Liver (tissue), 9 donors: ENCODE data around the gene DGKE. TPM values are rescaled to one million over a fixed set of nuclear protein-coding genes. Genes with fewer than 3 reads are reported as not detected.

ENCODE experiments used
- DNase-seq: peaks from one replicate; pipeline ENCODE4 v3.0.0-alpha.2; 2017; ENCODE audit warnings: low spot score
- H3K27ac ChIP-seq, 2 donors: one replicate each; pipeline ENCODE4 v1.7.0; 2013; ENCODE audit warnings: inconsistent platforms in 2 of 2, low read length in 2 of 2, control low read depth in 1 of 2, low read depth in 1 of 2, mild to moderate bottlenecking in 1 of 2
- H3K27me3 ChIP-seq, 4 donors: one replicate each; pipeline versions ENCODE4 v1.6.1 to v1.7.0; 2013; ENCODE audit warnings: low read length in 3 of 4, inconsistent platforms in 1 of 4, mild to moderate bottlenecking in 1 of 4, moderate library complexity in 1 of 4; ENCODE audit not compliant: control insufficient read depth in 4 of 4, insufficient read depth in 4 of 4
- H3K36me3 ChIP-seq, 4 donors: one replicate each; pipeline versions ENCODE4 v1.6.1 to v1.7.0; 2013; ENCODE audit warnings: low read length in 3 of 4, mild to moderate bottlenecking in 3 of 4, low read depth in 1 of 4, moderate library complexity in 1 of 4; ENCODE audit not compliant: control insufficient read depth in 4 of 4, insufficient read depth in 3 of 4
- H3K4me1 ChIP-seq, 4 donors: one replicate each; pipeline versions ENCODE4 v1.6.1 to v1.7.0; 2013; ENCODE audit warnings: low read length in 3 of 4, mild to moderate bottlenecking in 3 of 4, moderate library complexity in 1 of 4; ENCODE audit not compliant: control insufficient read depth in 4 of 4, insufficient read depth in 4 of 4
- H3K4me3 ChIP-seq, 3 donors: one replicate each; pipeline versions ENCODE4 v1.6.1 to v1.7.0; 2013; ENCODE audit warnings: low read length in 3 of 3, control low read depth in 1 of 3, low read depth in 1 of 3, mild to moderate bottlenecking in 1 of 3
- H3K9ac ChIP-seq, 2 donors: one replicate each; pipeline ENCODE4 v1.7.0; 2013; ENCODE audit warnings: low read length in 2 of 2, mild to moderate bottlenecking in 2 of 2, moderate library complexity in 2 of 2, control low read depth in 1 of 2, low read depth in 1 of 2
- H3K9me3 ChIP-seq, 4 donors: one replicate each; pipeline versions ENCODE4 v1.6.1 to v1.7.0; 2013; ENCODE audit warnings: low read length in 3 of 4; ENCODE audit not compliant: control insufficient read depth in 4 of 4
- EGR1 ChIP-seq, 2 donors: IDR thresholded peaks; 2 replicates each; pipeline ENCODE4 v1.6.1; 2016 to 2018; ENCODE audit warnings: antibody characterized with exemption in 2 of 2, low read depth in 2 of 2
- FOXA1 ChIP-seq: IDR thresholded peaks from 2 replicates; pipeline ENCODE4 v1.6.1; 2016; ENCODE audit warnings: antibody characterized with exemption
- GABPA ChIP-seq, 2 donors: IDR thresholded peaks in 1 of 2; conservative IDR thresholded peaks in 1 of 2; 2 replicates each; pipeline ENCODE4 v1.6.1; 2016; ENCODE audit warnings: antibody characterized with exemption in 2 of 2, mild to moderate bottlenecking in 1 of 2, moderate library complexity in 1 of 2
- HNF4A ChIP-seq, 2 donors: conservative IDR thresholded peaks; 2 replicates each; pipeline ENCODE4 v1.6.1; 2016; ENCODE audit warnings: antibody characterized with exemption in 2 of 2, mild to moderate bottlenecking in 2 of 2
- HNF4G ChIP-seq: IDR thresholded peaks from 2 replicates; pipeline ENCODE4 v1.6.1; 2016; ENCODE audit warnings: antibody characterized with exemption
- JUND ChIP-seq, 2 donors: IDR thresholded peaks; 2 replicates each; pipeline ENCODE4 v1.6.1; 2016; ENCODE audit warnings: antibody characterized with exemption in 2 of 2
- NR2F2 ChIP-seq: IDR thresholded peaks from 2 replicates; pipeline ENCODE4 v1.6.1; 2016; ENCODE audit warnings: antibody characterized with exemption
- RAD21 ChIP-seq, 2 donors: IDR thresholded peaks; 2 replicates each; pipeline ENCODE4 v1.6.1; 2016; ENCODE audit warnings: antibody characterized with exemption in 2 of 2, mild to moderate bottlenecking in 2 of 2
- RXRA ChIP-seq, 2 donors: IDR thresholded peaks; 2 replicates each; pipeline ENCODE4 v1.6.1; 2017 to 2018; ENCODE audit warnings: antibody characterized with exemption in 2 of 2, mild to moderate bottlenecking in 1 of 2
- SP1 ChIP-seq: IDR thresholded peaks from 2 replicates; pipeline ENCODE4 v1.6.1; 2018; ENCODE audit warnings: antibody characterized with exemption, mild to moderate bottlenecking
- TAF1 ChIP-seq: conservative IDR thresholded peaks from 2 replicates; pipeline ENCODE4 v1.6.1; 2016; ENCODE audit warnings: antibody characterized with exemption, mild to moderate bottlenecking
- YY1 ChIP-seq: IDR thresholded peaks from 2 replicates; pipeline ENCODE4 v1.6.1; 2016; ENCODE audit warnings: antibody characterized with exemption, mild to moderate bottlenecking
- WGBS: extraction: QIAGEN DNeasy Blood & Tissue Kit; methylation state at CpG from one replicate; pipeline ENCODE4 v1.1.7; 2013; 5-methylcytosine and 5-hydroxymethylcytosine counted together
- polyA plus RNA-seq, 2 donors: library from polyadenylated mRNA; stranded (reverse) in 1 of 2; unstranded in 1 of 2; fragments of 200-250 nt in 1 of 2; fragments of >200 nt in 1 of 2; fragmentation: Nextera tagmentation in 1 of 2; extraction: Ambion mirVana in 1 of 2; gene quantifications; one replicate each; pipeline versions ENCODE4 v1.2.1 to v1.2.3, GENCODE V29; 2013 to 2015
- total RNA-seq, 2 donors: library from RNA; depleted of rRNA; stranded (reverse); fragments of >200 nt; gene quantifications; one replicate each; pipeline ENCODE4 v1.2.3, GENCODE V29; 2014
- TF ChIP-seq, protein P1 (sequence below): IDR thresholded peaks from 2 replicates; pipeline ENCODE4 v1.6.1; 2016; ENCODE audit warnings: antibody characterized with exemption, mild to moderate bottlenecking
- TF ChIP-seq, protein P2 (sequence below): IDR thresholded peaks from 2 replicates; pipeline ENCODE4 v1.6.1; 2016; ENCODE audit warnings: antibody characterized with exemption
- TF ChIP-seq, protein P3 (sequence below): IDR thresholded peaks from 2 replicates; pipeline ENCODE4 v1.6.1; 2016; ENCODE audit warnings: antibody characterized with exemption
- TF ChIP-seq, protein P4 (sequence below): IDR thresholded peaks from 2 replicates; pipeline ENCODE4 v1.6.1; 2016; ENCODE audit warnings: antibody characterized with exemption
- TF ChIP-seq, protein P5 (sequence below): fragments of 150-350 bp; IDR thresholded peaks from 2 replicates; pipeline ENCODE4 v1.5.1; 2017; ENCODE audit warnings: improper control_type of control experiment, low read depth, low read length; ENCODE audit not compliant: missing input control
- donor health status: healthy.
- donor health status: healthy.
- donor health status: healthy.
- donor health status: healthy.
- donor health status: healthy.

Gene DGKE
- total and polyA plus RNA-seq, 4 donors: 1.0 to 5.9 (median 2.8) TPM

DNA sequence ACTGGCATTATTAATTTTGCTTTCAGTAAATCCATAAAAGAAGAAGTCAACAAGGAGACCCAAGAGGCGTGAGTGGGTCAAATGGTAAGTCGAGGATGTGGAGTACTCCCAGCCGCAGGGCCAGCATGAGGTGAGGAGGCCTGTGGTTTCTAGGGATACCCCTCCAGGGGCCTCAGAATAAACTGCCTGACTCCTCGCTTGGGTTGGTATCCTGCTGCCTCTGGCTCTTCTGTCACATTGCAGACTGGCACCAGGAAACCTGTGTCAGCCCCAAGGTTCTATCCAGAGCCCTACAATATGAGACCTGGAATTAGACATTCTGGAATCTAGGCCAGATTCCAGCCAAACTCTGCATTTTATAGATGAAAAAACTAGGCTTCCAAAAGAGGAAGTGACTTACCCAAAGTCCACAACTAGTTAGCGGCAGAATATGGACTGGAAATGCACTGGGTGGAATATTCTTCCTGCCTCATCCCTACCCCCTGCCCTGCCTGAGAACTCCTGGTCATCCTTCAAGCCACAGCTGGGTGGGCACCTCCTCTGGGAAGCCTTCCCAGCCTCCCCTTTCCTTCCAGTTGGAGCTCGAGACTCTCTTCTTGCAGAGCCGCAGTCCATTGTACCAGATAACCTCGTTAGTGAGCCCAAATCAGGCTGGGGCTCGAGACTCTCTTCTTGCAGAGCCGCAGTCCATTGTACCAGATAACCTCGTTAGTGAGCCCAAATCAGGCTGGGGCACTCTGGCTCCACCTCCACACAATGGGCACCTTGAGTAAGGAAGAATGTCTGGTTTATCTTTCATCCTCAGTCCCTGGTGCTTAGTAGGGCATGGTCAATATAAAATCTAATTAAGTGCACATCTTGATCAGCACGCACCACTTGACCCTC, 22.8 kb upstream of the DGKE start (continued):
- TF ChIP-seq, protein P1, sequence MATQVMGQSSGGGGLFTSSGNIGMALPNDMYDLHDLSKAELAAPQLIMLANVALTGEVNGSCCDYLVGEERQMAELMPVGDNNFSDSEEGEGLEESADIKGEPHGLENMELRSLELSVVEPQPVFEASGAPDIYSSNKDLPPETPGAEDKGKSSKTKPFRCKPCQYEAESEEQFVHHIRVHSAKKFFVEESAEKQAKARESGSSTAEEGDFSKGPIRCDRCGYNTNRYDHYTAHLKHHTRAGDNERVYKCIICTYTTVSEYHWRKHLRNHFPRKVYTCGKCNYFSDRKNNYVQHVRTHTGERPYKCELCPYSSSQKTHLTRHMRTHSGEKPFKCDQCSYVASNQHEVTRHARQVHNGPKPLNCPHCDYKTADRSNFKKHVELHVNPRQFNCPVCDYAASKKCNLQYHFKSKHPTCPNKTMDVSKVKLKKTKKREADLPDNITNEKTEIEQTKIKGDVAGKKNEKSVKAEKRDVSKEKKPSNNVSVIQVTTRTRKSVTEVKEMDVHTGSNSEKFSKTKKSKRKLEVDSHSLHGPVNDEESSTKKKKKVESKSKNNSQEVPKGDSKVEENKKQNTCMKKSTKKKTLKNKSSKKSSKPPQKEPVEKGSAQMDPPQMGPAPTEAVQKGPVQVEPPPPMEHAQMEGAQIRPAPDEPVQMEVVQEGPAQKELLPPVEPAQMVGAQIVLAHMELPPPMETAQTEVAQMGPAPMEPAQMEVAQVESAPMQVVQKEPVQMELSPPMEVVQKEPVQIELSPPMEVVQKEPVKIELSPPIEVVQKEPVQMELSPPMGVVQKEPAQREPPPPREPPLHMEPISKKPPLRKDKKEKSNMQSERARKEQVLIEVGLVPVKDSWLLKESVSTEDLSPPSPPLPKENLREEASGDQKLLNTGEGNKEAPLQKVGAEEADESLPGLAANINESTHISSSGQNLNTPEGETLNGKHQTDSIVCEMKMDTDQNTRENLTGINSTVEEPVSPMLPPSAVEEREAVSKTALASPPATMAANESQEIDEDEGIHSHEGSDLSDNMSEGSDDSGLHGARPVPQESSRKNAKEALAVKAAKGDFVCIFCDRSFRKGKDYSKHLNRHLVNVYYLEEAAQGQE: no peak
- TF ChIP-seq TAF1: no peak
- TF ChIP-seq HNF4A (conservative IDR thresholded peaks at IDR 0.05): no peak
- no peak for TF ChIP-seq RAD21 (IDR thresholded peaks at IDR 0.05)
- TF ChIP-seq, protein P2, sequence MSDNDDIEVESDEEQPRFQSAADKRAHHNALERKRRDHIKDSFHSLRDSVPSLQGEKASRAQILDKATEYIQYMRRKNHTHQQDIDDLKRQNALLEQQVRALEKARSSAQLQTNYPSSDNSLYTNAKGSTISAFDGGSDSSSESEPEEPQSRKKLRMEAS: no peak
- no peak for TF ChIP-seq NR2F2

DNA sequence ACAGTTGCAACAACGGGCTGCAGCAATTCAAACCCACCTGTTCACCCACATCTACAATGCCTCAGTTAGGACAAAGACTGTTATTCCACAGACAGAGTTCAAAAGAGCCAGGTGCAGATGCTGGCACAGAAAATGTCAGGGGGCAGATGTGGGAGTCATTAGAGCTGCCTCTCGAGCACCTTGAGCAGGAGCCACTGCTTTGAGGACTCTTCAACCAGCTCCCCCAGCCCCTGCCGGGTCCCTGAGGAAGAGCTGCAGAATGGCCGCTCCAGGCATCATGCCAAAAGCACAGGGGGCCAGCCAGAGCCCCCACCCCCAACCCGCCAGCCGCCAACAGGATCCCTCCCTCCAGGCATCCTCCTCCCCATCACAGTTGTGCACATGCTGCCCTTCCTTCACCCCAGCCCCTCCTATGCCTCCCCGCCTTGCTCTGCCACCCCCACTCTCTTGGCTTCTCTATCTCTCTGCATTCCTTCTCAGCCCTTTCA, 21.0 kb upstream of the DGKE start:
- WGBS: 82% methylated on average over 7 of the region's 7 CpGs
- no peak for DNase-seq
- H3K4me3 ChIP-seq: no peak overlapping the region
- H3K27ac ChIP-seq: no peak overlapping the region
- no peaks in the 10 kb centered on the region for H3K36me3 ChIP-seq
- no peaks in the 10 kb centered on the region for H3K27me3 ChIP-seq
- TF ChIP-seq RAD21 (IDR thresholded peaks at IDR 0.05) (no peak), JUND (IDR thresholded peaks at IDR 0.05) (no peak), HNF4G (no peak), HNF4A (conservative IDR thresholded peaks at IDR 0.05) (no peak), RXRA (IDR thresholded peaks at IDR 0.05) (no peak), EGR1 (IDR thresholded peaks at IDR 0.05; ENCODE audit: low read depth in 2 of 2) (no peak)
- TF ChIP-seq, protein P2: no peak
- TF ChIP-seq, protein P3, sequence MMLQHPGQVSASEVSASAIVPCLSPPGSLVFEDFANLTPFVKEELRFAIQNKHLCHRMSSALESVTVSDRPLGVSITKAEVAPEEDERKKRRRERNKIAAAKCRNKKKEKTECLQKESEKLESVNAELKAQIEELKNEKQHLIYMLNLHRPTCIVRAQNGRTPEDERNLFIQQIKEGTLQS: no peak
- no peaks in the 10 kb centered on the region for H3K9me3 ChIP-seq
- no peaks in the 10 kb centered on the region for H3K4me1 ChIP-seq
- no peak overlapping the region for H3K9ac ChIP-seq

DNA sequence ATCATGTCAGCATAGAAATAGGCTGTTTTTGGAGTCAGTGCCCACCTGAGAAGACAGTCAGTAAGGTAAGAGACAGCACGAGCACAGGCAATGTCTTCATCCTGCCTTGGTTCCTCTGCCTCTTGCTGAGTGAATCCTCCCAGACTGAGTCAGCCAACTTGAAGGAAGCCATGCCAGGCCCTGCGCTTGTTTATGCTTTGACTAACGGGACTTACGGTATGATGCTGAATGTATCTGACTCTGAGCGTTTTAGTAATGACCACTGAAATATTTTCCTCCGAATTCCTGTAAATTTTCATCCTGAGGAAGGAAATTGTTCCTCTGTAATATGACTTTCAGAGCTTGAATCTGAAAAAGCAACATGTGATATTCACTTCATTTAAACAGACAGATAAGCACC, 18.2 kb upstream of the DGKE start:
- H3K36me3 ChIP-seq: no peaks in the 10 kb centered on the region
- no peaks in the 10 kb centered on the region for H3K9me3 ChIP-seq
- no peak overlapping the region for H3K27ac ChIP-seq
- DNase-seq: no peak
- WGBS: 85% methylated on average over 6 of the region's 6 CpGs
- peaks cover 4 to 12% (median 10%) of the 10 kb centered on the region in 4 donors for H3K4me1 ChIP-seq
- no peak overlapping the region for H3K9ac ChIP-seq
- no peak overlapping the region for H3K4me3 ChIP-seq
- no peak for TF ChIP-seq YY1
- TF ChIP-seq JUND (IDR thresholded peaks at IDR 0.05): no peak
- no peak for TF ChIP-seq TAF1
- no peak for TF ChIP-seq RAD21 (IDR thresholded peaks at IDR 0.05)
- no peak for TF ChIP-seq EGR1 (IDR thresholded peaks at IDR 0.05; ENCODE audit: low read depth in 2 of 2)
- TF ChIP-seq GABPA (IDR thresholded peaks at IDR 0.05 in 1 of 2, conservative IDR thresholded peaks at IDR 0.05 in 1 of 2): no peak
- no peak for TF ChIP-seq SP1
- TF ChIP-seq FOXA1: no peak
- no peak for TF ChIP-seq HNF4G
- no peak for TF ChIP-seq NR2F2
- TF ChIP-seq, protein P3: no peak
- TF ChIP-seq, protein P4, sequence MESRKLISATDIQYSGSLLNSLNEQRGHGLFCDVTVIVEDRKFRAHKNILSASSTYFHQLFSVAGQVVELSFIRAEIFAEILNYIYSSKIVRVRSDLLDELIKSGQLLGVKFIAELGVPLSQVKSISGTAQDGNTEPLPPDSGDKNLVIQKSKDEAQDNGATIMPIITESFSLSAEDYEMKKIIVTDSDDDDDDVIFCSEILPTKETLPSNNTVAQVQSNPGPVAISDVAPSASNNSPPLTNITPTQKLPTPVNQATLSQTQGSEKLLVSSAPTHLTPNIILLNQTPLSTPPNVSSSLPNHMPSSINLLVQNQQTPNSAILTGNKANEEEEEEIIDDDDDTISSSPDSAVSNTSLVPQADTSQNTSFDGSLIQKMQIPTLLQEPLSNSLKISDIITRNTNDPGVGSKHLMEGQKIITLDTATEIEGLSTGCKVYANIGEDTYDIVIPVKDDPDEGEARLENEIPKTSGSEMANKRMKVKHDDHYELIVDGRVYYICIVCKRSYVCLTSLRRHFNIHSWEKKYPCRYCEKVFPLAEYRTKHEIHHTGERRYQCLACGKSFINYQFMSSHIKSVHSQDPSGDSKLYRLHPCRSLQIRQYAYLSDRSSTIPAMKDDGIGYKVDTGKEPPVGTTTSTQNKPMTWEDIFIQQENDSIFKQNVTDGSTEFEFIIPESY: no peak
- TF ChIP-seq, protein P5, sequence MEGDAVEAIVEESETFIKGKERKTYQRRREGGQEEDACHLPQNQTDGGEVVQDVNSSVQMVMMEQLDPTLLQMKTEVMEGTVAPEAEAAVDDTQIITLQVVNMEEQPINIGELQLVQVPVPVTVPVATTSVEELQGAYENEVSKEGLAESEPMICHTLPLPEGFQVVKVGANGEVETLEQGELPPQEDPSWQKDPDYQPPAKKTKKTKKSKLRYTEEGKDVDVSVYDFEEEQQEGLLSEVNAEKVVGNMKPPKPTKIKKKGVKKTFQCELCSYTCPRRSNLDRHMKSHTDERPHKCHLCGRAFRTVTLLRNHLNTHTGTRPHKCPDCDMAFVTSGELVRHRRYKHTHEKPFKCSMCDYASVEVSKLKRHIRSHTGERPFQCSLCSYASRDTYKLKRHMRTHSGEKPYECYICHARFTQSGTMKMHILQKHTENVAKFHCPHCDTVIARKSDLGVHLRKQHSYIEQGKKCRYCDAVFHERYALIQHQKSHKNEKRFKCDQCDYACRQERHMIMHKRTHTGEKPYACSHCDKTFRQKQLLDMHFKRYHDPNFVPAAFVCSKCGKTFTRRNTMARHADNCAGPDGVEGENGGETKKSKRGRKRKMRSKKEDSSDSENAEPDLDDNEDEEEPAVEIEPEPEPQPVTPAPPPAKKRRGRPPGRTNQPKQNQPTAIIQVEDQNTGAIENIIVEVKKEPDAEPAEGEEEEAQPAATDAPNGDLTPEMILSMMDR: no peak
- TF ChIP-seq RXRA (IDR thresholded peaks at IDR 0.05): no peak
- TF ChIP-seq, protein P2: no peak
- no peaks in the 10 kb centered on the region for H3K27me3 ChIP-seq
